HepG2 (cell line): ENCODE measurements around the gene SSBP1. TPM values are rescaled to one million over a fixed set of nuclear protein-coding genes. Genes with fewer than 3 reads are reported as not detected.

Experiments used
- ATAC-seq: fragments of 200-7000 bp; cut with Tn5 transposase; 3 replicates; pipeline ENCODE4 v1.9.1; 2020; ENCODE audit warnings: mild to moderate bottlenecking, moderate library complexity
- BruUV-seq: library from RNA; stranded (reverse); fragments of 400-500 nt; replicated peaks from 2 replicates; lab custom pipeline; 2021; lab: Mats Ljungman, UMichigan
- CTCF ChIA-PET: fragments of 300-600 bp; formaldehyde crosslinking; extraction: SDS; loops from one replicate; lab custom pipeline; 2021; ENCODE audit warnings: low total read pairs, inconsistent platforms, low intra/inter-chr PET ratio; lab: Yijun Ruan, JAX
- POLR2A ChIA-PET: fragments of 350-600 bp; sonication (Branson Sonifier 250); formaldehyde crosslinking; loops from one replicate; lab custom pipeline; 2020; ENCODE audit warnings: antibody characterized with exemption, inconsistent platforms; lab: Yijun Ruan, JAX
- DNase-seq: peaks from one replicate; pipeline ENCODE4 v3.0.0-alpha.2; 2015; ENCODE audit warnings: low spot score
- FAIRE-seq: peaks from 3 replicates; lab custom pipeline; 2011; peaks lifted over from hg19 to GRCh38; lab: Jason Lieb, UNC
- H2AFZ ChIP-seq: one replicate; pipeline ENCODE4 v1.6.1; 2011; ENCODE audit warnings: low read length, inconsistent platforms
- H3K27ac ChIP-seq: fragments of 300-600 bp; 3 replicates; pipeline ENCODE4 v1.8.0; 2011; ENCODE audit warnings: mixed run types, mild to moderate bottlenecking, mixed read lengths, low read length, inconsistent platforms; ENCODE audit not compliant: insufficient read depth; ENCODE audit errors: extremely low read length
- H3K27me3 ChIP-seq, 2 experiments: fragments of 200-600 bp in 1 of 2; 2 replicates in 1 of 2; 3 replicates in 1 of 2; pipeline versions ENCODE4 v1.6.0 to v1.8.0; 2011; ENCODE audit warnings: low read length in 2 of 2, mild to moderate bottlenecking in 2 of 2, moderate library complexity in 2 of 2, inconsistent platforms in 1 of 2; ENCODE audit not compliant: insufficient read depth in 2 of 2, control insufficient read depth in 1 of 2
- H3K36me3 ChIP-seq, 2 experiments: fragments of 200-600 bp in 1 of 2; replicated peaks in 1 of 2; 2 replicates in 1 of 2; 3 replicates in 1 of 2; pipeline versions ENCODE4 v1.5.1 to v1.8.0; 2011; ENCODE audit warnings: low read length in 2 of 2, inconsistent platforms in 1 of 2; ENCODE audit not compliant: insufficient read depth in 2 of 2, control insufficient read depth in 1 of 2
- H3K4me1 ChIP-seq: 2 replicates; pipeline ENCODE4 v1.5.1; 2012; ENCODE audit warnings: low read length, inconsistent platforms; ENCODE audit not compliant: insufficient read depth
- H3K4me2 ChIP-seq: 2 replicates; pipeline ENCODE4 v1.6.0; 2011; ENCODE audit warnings: low read depth, low read length, inconsistent platforms
- H3K4me3 ChIP-seq, 3 experiments: fragments of 200-600 bp in 1 of 3; sonication (generic), shearing (Covaris generic) in 1 of 3; replicated peaks in 1 of 3; 2 replicates each; pipeline ENCODE4 v1.5.1; 2011 to 2016; ENCODE audit warnings: low read length in 3 of 3, inconsistent platforms in 2 of 3, low read depth in 2 of 3, mild to moderate bottlenecking in 2 of 3, control low read depth in 1 of 3, mixed read lengths in 1 of 3; ENCODE audit not compliant: insufficient read depth in 1 of 3
- H3K79me2 ChIP-seq: one replicate; pipeline ENCODE4 v1.6.1; 2011; ENCODE audit warnings: low read length, inconsistent platforms; ENCODE audit not compliant: insufficient read depth
- H3K9ac ChIP-seq: 2 replicates; pipeline ENCODE4 v1.6.0; 2011; ENCODE audit warnings: mild to moderate bottlenecking, low read depth, low read length, inconsistent platforms; ENCODE audit not compliant: insufficient read depth
- H3K9me3 ChIP-seq: 2 replicates; pipeline ENCODE4 v1.5.1; 2012; ENCODE audit warnings: mild to moderate bottlenecking, low read length
- H4K20me1 ChIP-seq: 2 replicates; pipeline ENCODE4 v1.6.0; 2011; ENCODE audit warnings: inconsistent platforms, mild to moderate bottlenecking, low read length, moderate library complexity; ENCODE audit not compliant: insufficient read depth
- CEBPG ChIP-seq: IDR thresholded peaks from 2 replicates; pipeline ENCODE4 v1.6.1; 2016
- CREM ChIP-seq, 2 experiments: sonication (generic) in 1 of 2; formaldehyde crosslinking in 1 of 2; IDR thresholded peaks; 2 replicates each; pipeline versions ENCODE4 v1.4.0 to v1.6.1; 2016 to 2020; ENCODE audit warnings: antibody characterized with exemption in 1 of 2, mild to moderate bottlenecking in 1 of 2, missing genetic modification reagents in 1 of 2
- MEIS2 ChIP-seq: sonication (generic); formaldehyde crosslinking; IDR thresholded peaks from 2 replicates; pipeline ENCODE4 v1.9.0; 2021; ENCODE audit warnings: mild to moderate bottlenecking, missing genetic modification reagents
- MXD4 ChIP-seq: IDR thresholded peaks from 2 replicates; pipeline ENCODE4 v1.6.1; 2016; ENCODE audit warnings: mild to moderate bottlenecking, missing biosample characterization, missing genetic modification reagents
- NAIF1 ChIP-seq: sonication (generic); formaldehyde crosslinking; IDR thresholded peaks from 2 replicates; pipeline ENCODE4 v1.5.0; 2020; ENCODE audit warnings: mild to moderate bottlenecking, missing genetic modification reagents, borderline replicate concordance
- NFRKB ChIP-seq: fragments of 450-650 bp; IDR thresholded peaks from 2 replicates; pipeline ENCODE4 v1.6.1; 2017
- SALL2 ChIP-seq: sonication (generic); formaldehyde crosslinking; IDR thresholded peaks from 2 replicates; pipeline ENCODE4 v1.8.1; 2023; ENCODE audit warnings: mild to moderate bottlenecking, missing genetic modification reagents, inconsistent platforms
- ZNF432 ChIP-seq: sonication (generic); formaldehyde crosslinking; IDR thresholded peaks from 2 replicates; pipeline ENCODE4 v1.5.0; 2020; ENCODE audit warnings: missing genetic modification reagents, mild to moderate bottlenecking, borderline replicate concordance
- WGBS: methylation state at CpG from one replicate; pipeline ENCODE4 v1.1.6; 2017; ENCODE audit warnings: low lambda C conversion rate; 5-methylcytosine and 5-hydroxymethylcytosine counted together
- in situ Hi-C: cut with HindIII; loops from 2 replicates; pipeline ENCODE4 v1.10.0; 2017; ENCODE audit warnings: low pct_unique_long_range_greater_than_20kb; ENCODE audit not compliant: extremely low pct_ligation_motif_present
- intact Hi-C: fragments of 100-400 bp; cut with micrococcal nuclease; formaldehyde crosslinking; loops from one replicate; pipeline ENCODE4 v1.10.0; 2022; ENCODE audit not compliant: unreplicated experiment
- polyA plus RNA-seq, 8 experiments: library from polyadenylated mRNA; depleted of rRNA in 3 of 8; stranded (reverse) in 7 of 8; unstranded in 1 of 8; fragments of >200 nt; fragmentation: Illumina TruSeq in 4 of 8; extraction: Trizol in 4 of 8; gene quantifications; 2 replicates each; pipeline versions ENCODE4 v1.2.1 to v1.2.3, GENCODE V29; 2011 to 2016; ENCODE audit warnings: low read depth in 4 of 8, missing spikeins in 1 of 8, mixed read lengths in 1 of 8; ENCODE audit not compliant: insufficient read depth in 1 of 8
- total RNA-seq, 5 experiments: library from RNA; depleted of rRNA; stranded (reverse); fragments of >200 nt; fragmentation: Illumina TruSeq; extraction: Trizol; gene quantifications; 2 replicates each; pipeline ENCODE4 v1.2.3, GENCODE V29; 2016; ENCODE audit warnings: low read depth in 1 of 5
- TF ChIP-seq, protein P1 (sequence below): conservative IDR thresholded peaks from 2 replicates; pipeline ENCODE4 v1.6.1; 2018; ENCODE audit warnings: missing genetic modification reagents

Gene SSBP1
- total and polyA plus RNA-seq, 2 of the 13 experiments (the other 11 are each of a cell fraction or from before 2014, with no cell fraction given) = 64.4 to 254 TPM

DNA sequence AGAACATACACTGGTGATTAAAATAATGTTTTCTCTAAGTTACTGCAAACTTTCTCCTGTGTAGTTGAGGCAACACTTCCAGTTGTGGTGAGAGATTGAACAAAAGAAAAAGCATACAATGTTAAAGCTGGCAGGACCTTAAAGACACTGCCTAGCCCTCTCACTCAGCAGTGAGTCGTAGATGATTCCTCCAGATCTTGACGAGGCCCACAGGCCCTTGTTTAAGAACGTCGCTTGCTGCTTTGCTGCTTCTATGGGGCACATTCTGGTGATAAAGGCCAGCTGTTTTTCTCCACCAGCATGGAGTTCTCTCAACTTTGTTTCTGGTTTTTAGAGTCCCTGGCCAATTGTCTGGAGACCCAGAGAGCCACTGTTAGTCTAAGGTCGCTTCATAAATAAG lies 33.4 kb upstream of the SSBP1 start (continued):
- TF ChIP-seq SALL2 (CRISPR knock-in tag) (no peak), MXD4 (no peak), ZNF432 (CRISPR knock-in tag) (no peak), MEIS2 (CRISPR knock-in tag) (no peak), CREM (IDR thresholded peaks at IDR 0.05) (no peak), CREM (CRISPR knock-in tag; IDR thresholded peaks at IDR 0.05) (no peak)
- TF ChIP-seq, protein P1, sequence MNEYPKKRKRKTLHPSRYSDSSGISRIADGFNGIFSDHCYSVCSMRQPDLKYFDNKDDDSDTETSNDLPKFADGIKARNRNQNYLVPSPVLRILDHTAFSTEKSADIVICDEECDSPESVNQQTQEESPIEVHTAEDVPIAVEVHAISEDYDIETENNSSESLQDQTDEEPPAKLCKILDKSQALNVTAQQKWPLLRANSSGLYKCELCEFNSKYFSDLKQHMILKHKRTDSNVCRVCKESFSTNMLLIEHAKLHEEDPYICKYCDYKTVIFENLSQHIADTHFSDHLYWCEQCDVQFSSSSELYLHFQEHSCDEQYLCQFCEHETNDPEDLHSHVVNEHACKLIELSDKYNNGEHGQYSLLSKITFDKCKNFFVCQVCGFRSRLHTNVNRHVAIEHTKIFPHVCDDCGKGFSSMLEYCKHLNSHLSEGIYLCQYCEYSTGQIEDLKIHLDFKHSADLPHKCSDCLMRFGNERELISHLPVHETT (CRISPR knock-in tag) = no peak

DNA sequence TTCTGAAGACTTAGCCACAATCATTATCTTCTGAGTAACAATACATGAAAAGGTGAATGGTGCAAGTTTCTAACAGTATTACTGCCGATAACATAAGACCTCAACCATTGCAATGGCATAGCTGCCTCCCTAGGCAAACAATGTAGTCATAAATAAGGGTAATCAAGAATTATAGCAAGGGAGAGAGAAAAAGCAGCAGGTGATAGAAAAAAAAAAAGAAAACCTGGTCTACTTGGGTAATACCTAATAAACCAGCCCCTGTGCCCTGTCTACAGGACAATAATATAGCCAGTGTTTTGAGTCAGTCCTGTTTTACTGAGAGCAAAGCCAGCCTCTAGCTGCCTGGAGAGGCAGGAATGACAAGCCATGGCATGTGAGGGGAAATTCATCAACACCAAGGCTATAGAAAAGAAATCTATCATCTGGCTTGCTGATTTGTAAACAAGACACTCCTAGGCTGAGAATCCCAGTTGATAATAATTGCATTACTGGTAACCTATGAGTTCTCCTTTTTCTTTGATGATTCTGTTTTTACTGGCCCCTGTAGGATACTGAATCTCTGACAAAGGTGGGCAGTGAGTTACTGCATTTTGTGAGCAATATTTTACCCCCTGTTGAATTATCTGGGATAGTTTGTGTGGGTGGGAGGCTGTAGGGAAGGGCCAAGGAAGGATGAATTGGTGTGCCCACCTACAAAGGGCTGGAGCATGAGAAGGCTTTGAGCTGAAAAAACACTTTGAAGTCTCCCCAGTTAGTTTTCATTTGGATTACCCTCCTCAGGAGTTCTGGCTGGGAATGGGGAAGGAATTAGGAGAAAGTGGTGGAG lies 31.7 kb upstream of the SSBP1 start:
- Histone ChIP-seq H3K79me2 (no peaks in the 10 kb centered on the region), H3K36me3 (no peaks in the 10 kb centered on the region), H4K20me1 (no peaks in the 10 kb centered on the region)
- no peak for ATAC-seq
- CTCF ChIA-PET = no interaction called here
- no peak for TF ChIP-seq NAIF1 (CRISPR knock-in tag)
- TF ChIP-seq NFRKB = no peak
- TF ChIP-seq CEBPG (CRISPR knock-in tag) = no peak
- TF ChIP-seq, all 625 proteins: peak for 0
- no peak for FAIRE-seq
- no peak overlapping the region for H2AFZ ChIP-seq
- H3K27ac ChIP-seq = no peak overlapping the region
- WGBS = 45% methylated on average over 1 of the region's 1 CpG
- no peak overlapping the region for H3K4me2 ChIP-seq
- H3K4me3 ChIP-seq = no peak overlapping the region
- peaks cover 0 to 19% of the 10 kb centered on the region in 2 experiments; a peak in 3 of 5 replicates for H3K27me3 ChIP-seq
- POLR2A ChIA-PET = no interaction called here
- in situ Hi-C loops (no loop called here), intact Hi-C loops (no loop called here)
- H3K9ac ChIP-seq = no peak overlapping the region
- DNase-seq = no peak
- no TSS peak for BruUV-seq
- H3K9me3 ChIP-seq = no peaks in the 10 kb centered on the region
- H3K4me1 ChIP-seq = peaks cover 24% of the 10 kb centered on the region
